ENCODE data around the gene VPS4B.
"Not testable (repeated sequence)": the region's sequence is repeated elsewhere in the genome, so short reads cannot be mapped to it uniquely, and the experiment has no call there.

Gene VPS4B

GRCh38 chr18:63367053-63367953 is 55.0 kb downstream of the VPS4B start, which contains the start of gene KDSR:
Gene KDSR (minus strand): TSS chr18:63367206. CDS start chr18:63367118, 88 bp downstream.
- DNase-seq: peak; percentile 61

DNA sequence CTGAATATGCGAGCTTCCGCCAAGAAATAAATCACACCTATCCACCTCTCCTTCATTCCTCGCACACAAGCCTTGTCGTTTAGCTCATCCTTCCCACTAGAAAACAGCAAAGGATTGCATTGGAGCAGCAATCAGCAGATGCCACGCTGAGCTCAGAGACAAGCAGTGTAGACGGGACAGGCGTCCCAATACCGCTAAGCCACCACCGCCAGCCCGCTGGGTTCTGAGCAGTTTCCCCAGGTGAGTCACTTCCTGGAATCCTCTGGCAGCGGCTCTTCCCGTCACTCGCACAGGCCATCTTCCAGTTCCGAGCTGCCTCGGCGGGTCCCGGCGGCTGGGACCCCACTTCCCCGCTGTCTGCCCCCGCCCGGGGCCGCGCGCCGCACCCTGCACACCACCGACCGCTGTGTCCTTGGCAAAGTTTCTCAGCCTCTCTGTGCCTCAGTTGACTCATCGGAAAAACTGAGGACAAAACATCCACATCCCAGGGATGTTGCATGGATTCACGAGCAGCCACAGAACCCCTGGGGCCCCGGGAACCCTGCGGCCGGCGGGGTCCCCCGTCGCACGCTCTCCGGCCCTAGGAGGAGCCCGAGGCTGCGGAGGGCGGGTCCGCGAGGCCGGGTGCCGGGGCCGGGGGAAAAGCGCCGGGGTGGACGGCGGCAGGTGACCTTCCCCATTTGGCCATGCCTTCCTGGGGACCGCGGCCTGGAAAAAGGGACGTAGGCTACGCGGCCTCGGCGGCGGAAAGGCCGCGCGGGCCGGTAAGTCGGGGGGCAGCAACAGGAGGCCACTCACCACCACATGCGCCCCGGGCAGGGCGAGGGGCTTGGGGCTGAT is 55.8 kb downstream of the VPS4B start:
- peak; percentile 40 for DNase-seq

DNA sequence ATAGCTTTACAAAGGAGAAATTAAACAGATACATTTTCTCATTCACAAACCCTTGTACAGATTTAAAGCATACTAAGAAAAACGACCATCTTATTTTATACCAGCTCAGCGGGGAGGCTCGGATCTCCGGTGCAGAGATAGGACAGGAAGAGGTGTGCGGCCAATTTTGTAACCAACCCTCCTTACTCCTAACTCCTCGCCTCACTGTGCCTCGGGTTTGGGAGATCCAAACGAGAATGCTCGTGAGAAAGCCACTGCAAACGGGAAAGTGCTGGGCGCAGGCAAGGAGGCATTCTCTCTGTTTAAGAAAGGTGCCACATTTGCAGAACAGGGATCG is 56.4 kb downstream of the VPS4B start:
- no peak for DNase-seq

DNA sequence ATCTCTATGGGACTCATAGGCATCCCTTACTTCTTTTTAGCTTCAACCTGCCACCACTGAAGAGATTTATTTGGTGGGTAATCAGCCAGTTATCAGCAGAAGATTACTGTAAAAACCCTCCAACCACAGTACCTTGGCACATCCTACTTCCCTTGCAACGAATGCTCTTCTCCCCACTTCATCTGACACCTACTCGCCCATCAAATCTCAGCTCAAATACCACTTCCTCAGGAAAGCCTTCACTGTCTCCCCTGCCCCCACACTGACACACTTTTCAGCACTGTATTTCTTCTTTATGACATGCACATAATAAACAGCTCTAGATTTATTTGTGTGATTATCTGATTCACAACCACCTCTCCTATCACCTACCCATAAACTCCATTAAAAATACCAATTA is 58.3 kb downstream of the VPS4B start:
- no peak for DNase-seq

- not testable (repeated sequence) for DNase-seq
These were observed 58.9 kb downstream of the VPS4B start for GRCh38 chr18:63363420-63363819.

- no peak for DNase-seq
These were observed 65.9 kb downstream of the VPS4B start for GRCh38 chr18:63356272-63356896.

- DNase-seq: no peak
These were observed 72.0 kb downstream of the VPS4B start for GRCh38 chr18:63350230-63350629.

- no peak for DNase-seq
These were observed 73.7 kb downstream of the VPS4B start for GRCh38 chr18:63348508-63349136.

- no peak for DNase-seq
These were observed 75.6 kb downstream of the VPS4B start for GRCh38 chr18:63346480-63347183.

GRCh38 chr18:63346031-63346430 is 76.2 kb downstream of the VPS4B start:
- DNase-seq: no peak

GRCh38 chr18:63344918-63345317 is 77.4 kb downstream of the VPS4B start:
- no peak for DNase-seq

- no peak for DNase-seq
These were observed 78.0 kb downstream of the VPS4B start for GRCh38 chr18:63344263-63344662.

- DNase-seq: no peak
These were observed 80.1 kb downstream of the VPS4B start for GRCh38 chr18:63342206-63342605.

- DNase-seq: peak; percentile 21
These were observed 82.3 kb downstream of the VPS4B start for GRCh38 chr18:63339920-63340484.

Data from effector CD8-positive, alpha-beta T cell (primary cell).